Measurements from ENCODE around the gene TUBB2B.

Gene TUBB2B

GRCh38 chr6:3210024-3210610, 17.3 kb downstream of the TUBB2B start:
- H2BK120ac ChIP-seq (ENCODE audit: low read depth, low read length) = no peak overlapping the region
- no peak overlapping the region for H3K14ac ChIP-seq (ENCODE audit: low read length in 2 of 2)
- no peak overlapping the region for H2AK5ac ChIP-seq (ENCODE audit: low read length, severe bottlenecking)
- H3K79me1 ChIP-seq (replicated peaks; ENCODE audit: low read length, poor library complexity, severe bottlenecking) = no peaks in the 10 kb centered on the region
- H2BK5ac ChIP-seq (ENCODE audit: low read depth, low read length, poor library complexity, severe bottlenecking) = no peak overlapping the region
- H3K18ac ChIP-seq (ENCODE audit: low read depth in 1 of 2, low read length in 2 of 2) = peak overlapping the region in 1 of 2 experiments; percentile 12
- no peaks in the 10 kb centered on the region for H3K36me3 ChIP-seq (ENCODE audit: control insufficient read depth in 1 of 2, insufficient read depth in 2 of 2, low read depth in 1 of 2, low read length in 2 of 2)
- no peak overlapping the region for H3K27ac ChIP-seq (ENCODE audit: low read length, poor library complexity, severe bottlenecking)
- no peak overlapping the region for H3K23ac ChIP-seq (ENCODE audit: low read length in 2 of 2)
- peaks cover 6% of the 10 kb centered on the region for H3K4me1 ChIP-seq (ENCODE audit: control insufficient read depth, insufficient read depth, low read depth, low read length)
- no peak overlapping the region for H3K4me2 ChIP-seq (ENCODE audit: low read length, poor library complexity, severe bottlenecking)
- peak overlapping the region; percentile 84 for H3K9ac ChIP-seq (ENCODE audit: low read length)
- peaks cover 0 to 11% of the 10 kb centered on the region in 2 experiments for H3K27me3 ChIP-seq (ENCODE audit: control insufficient read depth in 1 of 2, insufficient read depth in 1 of 2, low read length in 2 of 2)
- H4K91ac ChIP-seq (ENCODE audit: low read length) = peak overlapping the region; percentile 44
- no peak for DNase-seq
- H3K4ac ChIP-seq (ENCODE audit: low read depth in 1 of 2, low read length in 2 of 2) = peak overlapping the region in 1 of 2 experiments; percentile 47
- H4K8ac ChIP-seq (ENCODE audit: low read length) = peak overlapping the region; percentile 47
- 93% methylated on average over 9 of the region's 9 CpGs for WGBS
- H3K9me3 ChIP-seq (ENCODE audit: control insufficient read depth, low read length) = no peaks in the 10 kb centered on the region
- H2BK15ac ChIP-seq (ENCODE audit: low read depth, poor library complexity, severe bottlenecking) = no peak overlapping the region
- H3K4me3 ChIP-seq (ENCODE audit: insufficient read depth in 1 of 2, low read depth in 1 of 2, low read length in 2 of 2) = no peak overlapping the region
- peak overlapping the region; percentile 31 for H2AFZ ChIP-seq (ENCODE audit: low read depth, low read length)
- H2BK12ac ChIP-seq (ENCODE audit: low read length in 2 of 2) = peak overlapping the region in 1 of 2 experiments; percentile 43

GRCh38 chr6:3209114-3210023, 18.1 kb downstream of the TUBB2B start:
- peaks cover 6% of the 10 kb centered on the region for H3K4me1 ChIP-seq (ENCODE audit: control insufficient read depth, insufficient read depth, low read depth, low read length)
- H4K91ac ChIP-seq (ENCODE audit: low read length) = no peak overlapping the region
- peak; percentile 96 for DNase-seq
- H3K14ac ChIP-seq (ENCODE audit: low read length in 2 of 2) = no peak overlapping the region
- H3K4me2 ChIP-seq (ENCODE audit: low read length, poor library complexity, severe bottlenecking) = no peak overlapping the region
- peak overlapping the region in 1 of 2 experiments; percentile 40 for H3K4ac ChIP-seq (ENCODE audit: low read depth in 1 of 2, low read length in 2 of 2)
- H2BK5ac ChIP-seq (ENCODE audit: low read depth, low read length, poor library complexity, severe bottlenecking) = no peak overlapping the region
- peak overlapping the region; percentile 47 for H4K8ac ChIP-seq (ENCODE audit: low read length)
- no peaks in the 10 kb centered on the region for H3K9me3 ChIP-seq (ENCODE audit: control insufficient read depth, low read length)
- H3K18ac ChIP-seq (ENCODE audit: low read depth in 1 of 2, low read length in 2 of 2) = no peak overlapping the region
- no peak overlapping the region for H2BK120ac ChIP-seq (ENCODE audit: low read depth, low read length)
- H2BK15ac ChIP-seq (ENCODE audit: low read depth, poor library complexity, severe bottlenecking) = no peak overlapping the region
- whole genome bisulfite sequencing = 26% methylated on average over 16 of the region's 17 CpGs
- no peak overlapping the region for H3K23ac ChIP-seq (ENCODE audit: low read length in 2 of 2)
- H3K4me3 ChIP-seq (ENCODE audit: insufficient read depth in 1 of 2, low read depth in 1 of 2, low read length in 2 of 2) = peak overlapping the region in 1 of 2 experiments; percentile 52
- H2BK12ac ChIP-seq (ENCODE audit: low read length in 2 of 2) = no peak overlapping the region
- peak overlapping the region; percentile 84 for H3K9ac ChIP-seq (ENCODE audit: low read length)
- no peak overlapping the region for H2AFZ ChIP-seq (ENCODE audit: low read depth, low read length)
- H3K79me1 ChIP-seq (replicated peaks; ENCODE audit: low read length, poor library complexity, severe bottlenecking) = no peaks in the 10 kb centered on the region
- H3K27ac ChIP-seq (ENCODE audit: low read length, poor library complexity, severe bottlenecking) = peak overlapping the region; percentile 65
- no peaks in the 10 kb centered on the region for H3K36me3 ChIP-seq (ENCODE audit: control insufficient read depth in 1 of 2, insufficient read depth in 2 of 2, low read depth in 1 of 2, low read length in 2 of 2)
- peaks cover 0 to 11% of the 10 kb centered on the region in 2 experiments for H3K27me3 ChIP-seq (ENCODE audit: control insufficient read depth in 1 of 2, insufficient read depth in 1 of 2, low read length in 2 of 2)
- no peak overlapping the region for H2AK5ac ChIP-seq (ENCODE audit: low read length, severe bottlenecking)

- peak overlapping the region in 1 of 2 experiments; percentile 46 for H3K18ac ChIP-seq (ENCODE audit: low read depth in 1 of 2, low read length in 2 of 2)
- WGBS = 60% methylated on average over 1 of the region's 1 CpG
- no peak for DNase-seq
- no peaks in the 10 kb centered on the region for H3K79me1 ChIP-seq (replicated peaks; ENCODE audit: low read length, poor library complexity, severe bottlenecking)
- H4K8ac ChIP-seq (ENCODE audit: low read length) = peak overlapping the region; percentile 72
- no peaks in the 10 kb centered on the region for H3K9me3 ChIP-seq (ENCODE audit: control insufficient read depth, low read length)
- peak overlapping the region in 1 of 2 experiments; percentile 52 for H3K4me3 ChIP-seq (ENCODE audit: insufficient read depth in 1 of 2, low read depth in 1 of 2, low read length in 2 of 2)
- no peak overlapping the region for H3K4ac ChIP-seq (ENCODE audit: low read depth in 1 of 2, low read length in 2 of 2)
- no peak overlapping the region for H2BK15ac ChIP-seq (ENCODE audit: low read depth, poor library complexity, severe bottlenecking)
- H2AK5ac ChIP-seq (ENCODE audit: low read length, severe bottlenecking) = no peak overlapping the region
- H3K23ac ChIP-seq (ENCODE audit: low read length in 2 of 2) = no peak overlapping the region
- H2BK5ac ChIP-seq (ENCODE audit: low read depth, low read length, poor library complexity, severe bottlenecking) = no peak overlapping the region
- peaks cover 6% of the 10 kb centered on the region for H3K4me1 ChIP-seq (ENCODE audit: control insufficient read depth, insufficient read depth, low read depth, low read length)
- peak overlapping the region; percentile 84 for H3K9ac ChIP-seq (ENCODE audit: low read length)
- H3K27ac ChIP-seq (ENCODE audit: low read length, poor library complexity, severe bottlenecking) = peak overlapping the region; percentile 65
- peak overlapping the region in 1 of 2 experiments; percentile 21 for H2BK12ac ChIP-seq (ENCODE audit: low read length in 2 of 2)
- no peak overlapping the region for H2BK120ac ChIP-seq (ENCODE audit: low read depth, low read length)
- H3K36me3 ChIP-seq (ENCODE audit: control insufficient read depth in 1 of 2, insufficient read depth in 2 of 2, low read depth in 1 of 2, low read length in 2 of 2) = no peaks in the 10 kb centered on the region
- H3K27me3 ChIP-seq (ENCODE audit: control insufficient read depth in 1 of 2, insufficient read depth in 1 of 2, low read length in 2 of 2) = peaks cover 0 to 11% of the 10 kb centered on the region in 2 experiments
- H3K4me2 ChIP-seq (ENCODE audit: low read length, poor library complexity, severe bottlenecking) = no peak overlapping the region
- H3K14ac ChIP-seq (ENCODE audit: low read length in 2 of 2) = no peak overlapping the region
- no peak overlapping the region for H4K91ac ChIP-seq (ENCODE audit: low read length)
- no peak overlapping the region for H2AFZ ChIP-seq (ENCODE audit: low read depth, low read length)
Measured at GRCh38 chr6:3208775-3209113, 18.7 kb downstream of the TUBB2B start.

Measured in mesenchymal stem cell (in vitro differentiated cells and primary cell).